WTC11 (cell line): ENCODE data around the gene MGAT3.

Experiments used
- ATF3 ChIP-seq: sonication (generic); formaldehyde crosslinking; conservative IDR thresholded peaks from 2 replicates; pipeline ENCODE4 v1.8.1; 2022; ENCODE audit warnings: mild to moderate bottlenecking, missing genetic modification reagents
- CTCF ChIP-seq: fragments of 200-600 bp; IDR thresholded peaks from 2 replicates; pipeline ENCODE4 v1.8.0; 2022; ENCODE audit warnings: antibody characterized with exemption
- ETV6 ChIP-seq: sonication (generic); formaldehyde crosslinking; IDR thresholded peaks from 2 replicates; pipeline ENCODE4 v1.8.1; 2022; ENCODE audit warnings: mild to moderate bottlenecking, missing genetic modification reagents
- FOXJ3 ChIP-seq: sonication (generic); formaldehyde crosslinking; IDR thresholded peaks from 2 replicates; pipeline ENCODE4 v1.9.0; 2021; ENCODE audit warnings: missing genetic modification reagents, mild to moderate bottlenecking, borderline replicate concordance
- FOXK1 ChIP-seq: sonication (generic); formaldehyde crosslinking; IDR thresholded peaks from 2 replicates; pipeline ENCODE4 v1.8.0; 2022; ENCODE audit warnings: mild to moderate bottlenecking, moderate library complexity, missing genetic modification reagents
- FOXP1 ChIP-seq: sonication (generic); formaldehyde crosslinking; IDR thresholded peaks from 2 replicates; pipeline ENCODE4 v1.8.0; 2022; ENCODE audit warnings: missing genetic modification reagents, mild to moderate bottlenecking, moderate library complexity, borderline replicate concordance
- FOXP4 ChIP-seq: sonication (generic); formaldehyde crosslinking; IDR thresholded peaks from 2 replicates; pipeline ENCODE4 v1.8.0; 2022; ENCODE audit warnings: mild to moderate bottlenecking, missing genetic modification reagents
- OVOL2 ChIP-seq: fragments of 250-450 bp; sonication (Bioruptor Pico); IDR thresholded peaks from 2 replicates; pipeline ENCODE4 v1.9.0; 2021; ENCODE audit warnings: mild to moderate bottlenecking, borderline replicate concordance
- USF2 ChIP-seq: sonication (generic); formaldehyde crosslinking; IDR thresholded peaks from 2 replicates; pipeline ENCODE4 v1.8.1; 2023; ENCODE audit warnings: mild to moderate bottlenecking, missing genetic modification reagents, moderate library complexity
- ZBTB43 ChIP-seq: sonication (generic); formaldehyde crosslinking; IDR thresholded peaks from 2 replicates; pipeline ENCODE4 v1.8.1; 2023; ENCODE audit warnings: mild to moderate bottlenecking, missing genetic modification reagents
- ZNF281 ChIP-seq: sonication (generic); formaldehyde crosslinking; IDR thresholded peaks from 2 replicates; pipeline ENCODE4 v1.8.0; 2023; ENCODE audit warnings: mild to moderate bottlenecking, missing genetic modification reagents

GRCh38 chr22:39480557-39480956 lies 23.7 kb downstream of the MGAT3 start:
- TF ChIP-seq CTCF (no peak), FOXK1 (no peak), USF2 (CRISPR knock-in tag) (no peak), FOXP4 (CRISPR knock-in tag) (no peak), ATF3 (no peak), FOXJ3 (no peak), ETV6 (CRISPR knock-in tag) (no peak), ZNF281 (no peak), OVOL2 (no peak), ZBTB43 (CRISPR knock-in tag) (no peak), FOXP1 (CRISPR knock-in tag) (no peak)
